Umbilical cord (tissue), 2 donors: ENCODE measurements around the gene RIBC2. TPM values are rescaled to one million over a fixed set of nuclear protein-coding genes. Genes with fewer than 3 reads are reported as not detected.
A peak's percentile ranks its signal among the peaks of the same experiment; 100 is the strongest.
"Not testable (repeated sequence)": the region's sequence is repeated elsewhere in the genome, so short reads cannot be mapped to it uniquely, and the experiment has no call there.

Experiments
- DNase-seq: peaks from one replicate; pipeline ENCODE4 v3.0.0-alpha.2; 2015; ENCODE audit warnings: low spot score
- total RNA-seq: library from RNA; depleted of rRNA; stranded (reverse); fragments of >200 nt; gene quantifications from one replicate; pipeline ENCODE4 v1.2.3, GENCODE V29; 2014; ENCODE audit warnings: low replicate concordance; ENCODE audit not compliant: insufficient read depth

Gene RIBC2
- not detected for total RNA-seq

- DNase-seq: peak; percentile 90
Observed at GRCh38 chr22:45413368-45414211, at the start of gene RIBC2, which contains the start of gene SMC1B. TSS of gene RIBC2 (plus strand) at chr22:45413693. CDS start at chr22:45413887, 194 bp downstream. TSS of gene SMC1B (minus strand) at chr22:45413599. CDS start at chr22:45413567, 32 bp downstream.

- DNase-seq: no peak
Observed at GRCh38 chr22:45366713-45367112, 46.8 kb upstream of the RIBC2 start.

GRCh38 chr22:45373592-45373991, 39.9 kb upstream of the RIBC2 start:
- not testable (repeated sequence) for DNase-seq

GRCh38 chr22:45376009-45376408, 37.5 kb upstream of the RIBC2 start:
- DNase-seq: no peak

GRCh38 chr22:45376703-45377102, 36.8 kb upstream of the RIBC2 start:
- no peak for DNase-seq

GRCh38 chr22:45381348-45381747, 32.1 kb upstream of the RIBC2 start:
- DNase-seq: no peak

GRCh38 chr22:45389546-45389945, 23.9 kb upstream of the RIBC2 start:
- no peak for DNase-seq

GRCh38 chr22:45397806-45398205, 15.7 kb upstream of the RIBC2 start:
- no peak for DNase-seq

- DNase-seq: no peak
Observed at GRCh38 chr22:45398214-45398613, 15.3 kb upstream of the RIBC2 start.

- DNase-seq: no peak
Observed at GRCh38 chr22:45399712-45400445, 13.6 kb upstream of the RIBC2 start.

GRCh38 chr22:45402466-45402985, 11.0 kb upstream of the RIBC2 start:
- no peak for DNase-seq

GRCh38 chr22:45407793-45408192, 5.7 kb upstream of the RIBC2 start:
- DNase-seq: no peak

GRCh38 chr22:45413013-45413367, 503 bp upstream of the RIBC2 start:
- DNase-seq: no peak

- no peak for DNase-seq
Observed at GRCh38 chr22:45418056-45418769, 4.7 kb downstream of the RIBC2 start.

- DNase-seq: no peak
Observed at GRCh38 chr22:45418770-45419138, 5.3 kb downstream of the RIBC2 start.

- DNase-seq: no peak
Observed at GRCh38 chr22:45420011-45420410, 6.5 kb downstream of the RIBC2 start.

- no peak for DNase-seq
Observed at GRCh38 chr22:45420539-45420938, 7.0 kb downstream of the RIBC2 start.

- DNase-seq: no peak
Observed at GRCh38 chr22:45421349-45422055, 8.0 kb downstream of the RIBC2 start.

- DNase-seq: no peak
Observed at GRCh38 chr22:45422237-45422983, 8.9 kb downstream of the RIBC2 start.

GRCh38 chr22:45423524-45423923, 10.0 kb downstream of the RIBC2 start:
- no peak for DNase-seq
